Kidney epithelial cell (primary cell): Measurements from ENCODE around the gene TCEAL7. TPM values are rescaled to one million over a fixed set of nuclear protein-coding genes. Genes with fewer than 3 reads are reported as not detected.
A peak's percentile ranks its signal among the peaks of the same experiment; 100 is the strongest.
"Not testable (repeated sequence)": the region's sequence is repeated elsewhere in the genome, so short reads cannot be mapped to it uniquely, and the experiment has no call there.

Experiments
- DNase-seq: peaks from one replicate; pipeline ENCODE4 v3.0.0-alpha.2; 2010; ENCODE audit warnings: low read depth
- H3K27me3 ChIP-seq: 2 replicates; pipeline ENCODE4 v1.6.0; 2011; ENCODE audit warnings: low read length; ENCODE audit not compliant: control insufficient read depth, insufficient read depth
- H3K36me3 ChIP-seq: 2 replicates; pipeline ENCODE4 v1.5.1; 2011; ENCODE audit warnings: low read length; ENCODE audit not compliant: control insufficient read depth, insufficient read depth
- H3K4me3 ChIP-seq: 2 replicates; pipeline ENCODE4 v1.5.1; 2011; ENCODE audit warnings: low read depth, mild to moderate bottlenecking, control low read depth, low read length
- CTCF ChIP-seq: IDR thresholded peaks from 2 replicates; pipeline ENCODE4 v1.5.1; 2011; ENCODE audit warnings: mild to moderate bottlenecking, moderate library complexity, low read length, control low read depth, inconsistent platforms; ENCODE audit not compliant: insufficient read depth, poor library complexity, severe bottlenecking
- total RNA-seq: library from RNA; depleted of rRNA; stranded (reverse); fragments of >200 nt; gene quantifications from 2 replicates; pipeline ENCODE4 v1.2.3, GENCODE V29; 2015

TCEAL7 gene
- total RNA-seq: 23.1 and 40.1 TPM in 2 replicates

- Histone ChIP-seq H3K36me3 (no peaks in the 10 kb centered on the region), H3K27me3 (no peaks in the 10 kb centered on the region), H3K4me3 (peak within 1 kb of the TSS; percentile 37)
- no peak for TF ChIP-seq CTCF
- no peak for DNase-seq
These were observed at the start of gene TCEAL7 for GRCh38 chrX:103329991-103330390. TCEAL7 (plus strand) TSS chrX:103330239; CDS start chrX:103331404, 1,165 bp downstream.

- DNase-seq: no peak
- H3K27me3 ChIP-seq: no peaks in the 10 kb centered on the region
- no peaks in the 10 kb centered on the region for H3K36me3 ChIP-seq
- H3K4me3 ChIP-seq: no peak overlapping the region
- no peak for TF ChIP-seq CTCF
These were observed 36.9 kb upstream of the TCEAL7 start for GRCh38 chrX:103293118-103293517.

DNA sequence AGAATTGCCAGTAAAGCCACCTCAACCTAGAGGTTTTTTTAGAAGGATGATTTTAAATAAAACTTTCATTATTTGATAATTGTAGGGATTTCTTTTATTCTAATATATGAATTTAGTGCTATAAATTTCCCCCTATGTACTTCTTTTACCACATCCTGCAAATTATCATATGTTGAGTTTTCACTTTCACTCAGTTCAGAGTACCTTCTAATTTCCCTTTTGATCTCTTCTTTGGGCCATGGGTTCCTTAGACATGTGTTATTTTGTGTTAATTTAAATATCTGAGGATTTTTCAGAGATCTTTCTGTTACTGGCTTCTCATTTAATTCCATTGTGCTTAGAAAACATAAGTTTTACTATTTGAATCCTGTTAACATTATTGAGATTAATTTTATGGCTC is 25.3 kb upstream of the TCEAL7 start:
- DNase-seq: no peak
- Histone ChIP-seq H3K36me3 (no peaks in the 10 kb centered on the region), H3K27me3 (peaks cover 2% of the 10 kb centered on the region), H3K4me3 (no peak overlapping the region)
- TF ChIP-seq CTCF: no peak

DNA sequence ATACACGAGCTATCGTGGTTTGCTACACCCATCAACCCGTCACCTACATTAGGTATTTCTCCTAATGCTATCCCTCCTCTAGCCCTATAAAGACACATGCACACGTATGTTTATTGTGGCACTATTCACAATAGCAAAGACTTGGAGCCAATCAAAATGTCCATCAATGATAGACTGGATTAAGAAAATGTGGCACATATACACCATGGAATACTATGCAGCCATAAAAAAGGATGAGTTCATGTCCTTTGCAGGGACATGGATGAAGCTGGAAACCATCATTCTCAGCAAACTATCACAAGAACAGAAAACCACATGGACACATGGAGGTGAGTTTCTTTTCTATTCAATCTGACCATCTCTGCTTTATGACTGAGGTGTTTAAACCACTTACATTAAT is 24.4 kb upstream of the TCEAL7 start:
- not testable (repeated sequence) for H3K27me3 ChIP-seq, H3K36me3 ChIP-seq, DNase-seq, H3K4me3 ChIP-seq

DNA sequence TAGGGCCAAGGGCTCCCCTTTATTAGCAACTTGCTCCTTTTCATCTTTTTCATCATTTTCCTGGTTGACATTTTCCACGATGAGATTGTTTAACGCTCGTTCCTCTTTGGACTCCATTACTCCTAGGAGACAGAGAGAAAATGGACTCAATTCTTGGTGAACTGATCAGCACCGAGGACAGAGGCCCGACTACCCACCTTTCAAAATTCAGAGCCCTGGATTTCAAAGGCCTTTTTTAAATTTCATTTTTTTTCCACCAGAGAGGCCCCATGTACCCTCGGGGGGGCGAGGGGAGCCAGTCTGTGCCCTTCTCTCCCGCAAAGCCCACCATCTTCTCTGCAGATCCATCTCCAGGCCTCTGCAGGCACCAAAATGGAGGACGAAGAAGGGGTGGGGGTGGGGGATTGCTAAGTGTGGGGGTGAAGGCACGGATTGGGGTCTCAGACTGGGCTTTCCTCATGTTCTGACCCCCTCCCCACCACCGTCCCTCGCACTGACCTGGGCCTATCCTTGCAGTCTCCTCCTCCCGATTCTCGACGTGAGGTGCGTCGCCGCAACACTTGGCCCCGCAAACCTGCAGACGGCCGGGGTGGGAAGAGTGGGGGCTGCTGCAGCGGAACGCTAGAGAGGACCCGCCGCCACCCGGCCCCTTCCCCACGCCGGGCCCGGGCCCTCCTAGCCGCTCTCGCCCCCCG is 20.0 kb upstream of the TCEAL7 start:
- TF ChIP-seq CTCF: no peak
- Histone ChIP-seq H3K27me3 (peaks cover 2% of the 10 kb centered on the region), H3K4me3 (peak overlapping the region; percentile 67), H3K36me3 (no peaks in the 10 kb centered on the region)
- no peak for DNase-seq

- no peak for TF ChIP-seq CTCF
- Histone ChIP-seq H3K27me3 (peaks cover 2% of the 10 kb centered on the region), H3K4me3 (peak within 1 kb of the TSS; percentile 67), H3K36me3 (no peaks in the 10 kb centered on the region)
- DNase-seq: peak; percentile 16
These were observed 19.3 kb upstream of the TCEAL7 start, which contains the start of gene BEX2 for GRCh38 chrX:103310555-103311398. BEX2 (minus strand) TSS chrX:103310990; CDS start chrX:103309976, 1,014 bp downstream.
